Fibroblast of lung (primary cell): ENCODE data around the gene CYS1.

Source experiments
- EZH2 ChIP-seq: IDR thresholded peaks from 2 replicates; pipeline ENCODE4 v1.5.1; 2012; ENCODE audit warnings: low read length, control low read depth, mild to moderate bottlenecking; ENCODE audit errors: missing control alignments
- TF ChIP-seq, protein P1 (sequence below), 2 donors: IDR thresholded peaks in 1 of 2; conservative IDR thresholded peaks in 1 of 2; 1 replicate in 1 of 2; 2 replicates in 1 of 2; pipeline ENCODE4 v1.5.1; 2011 to 2012; ENCODE audit warnings: low read length in 2 of 2, control low read depth in 1 of 2, inconsistent platforms in 1 of 2, low read depth in 1 of 2, mild to moderate bottlenecking in 1 of 2

DNA sequence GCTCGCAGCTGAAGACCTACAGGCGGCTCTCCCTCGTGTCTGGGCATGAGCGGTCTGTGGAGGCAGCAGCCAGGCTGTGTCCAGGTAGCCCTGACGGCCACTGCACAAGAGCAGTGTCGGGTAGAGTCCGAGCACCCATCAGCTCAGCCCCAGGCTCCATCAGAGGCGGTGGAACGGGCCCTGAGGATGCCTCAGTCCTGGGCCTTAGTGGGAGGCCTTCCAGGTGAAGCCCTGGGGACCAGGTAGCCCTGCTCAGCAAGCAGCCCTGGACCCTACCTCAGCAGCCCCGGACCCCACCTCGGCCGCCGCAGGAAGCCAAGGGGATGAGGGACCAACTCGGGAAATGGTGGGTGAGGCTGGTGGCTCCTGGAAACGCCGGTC lies 58.2 kb downstream of the CYS1 start:
- TF ChIP-seq EZH2: no peak
- TF ChIP-seq, protein P1, sequence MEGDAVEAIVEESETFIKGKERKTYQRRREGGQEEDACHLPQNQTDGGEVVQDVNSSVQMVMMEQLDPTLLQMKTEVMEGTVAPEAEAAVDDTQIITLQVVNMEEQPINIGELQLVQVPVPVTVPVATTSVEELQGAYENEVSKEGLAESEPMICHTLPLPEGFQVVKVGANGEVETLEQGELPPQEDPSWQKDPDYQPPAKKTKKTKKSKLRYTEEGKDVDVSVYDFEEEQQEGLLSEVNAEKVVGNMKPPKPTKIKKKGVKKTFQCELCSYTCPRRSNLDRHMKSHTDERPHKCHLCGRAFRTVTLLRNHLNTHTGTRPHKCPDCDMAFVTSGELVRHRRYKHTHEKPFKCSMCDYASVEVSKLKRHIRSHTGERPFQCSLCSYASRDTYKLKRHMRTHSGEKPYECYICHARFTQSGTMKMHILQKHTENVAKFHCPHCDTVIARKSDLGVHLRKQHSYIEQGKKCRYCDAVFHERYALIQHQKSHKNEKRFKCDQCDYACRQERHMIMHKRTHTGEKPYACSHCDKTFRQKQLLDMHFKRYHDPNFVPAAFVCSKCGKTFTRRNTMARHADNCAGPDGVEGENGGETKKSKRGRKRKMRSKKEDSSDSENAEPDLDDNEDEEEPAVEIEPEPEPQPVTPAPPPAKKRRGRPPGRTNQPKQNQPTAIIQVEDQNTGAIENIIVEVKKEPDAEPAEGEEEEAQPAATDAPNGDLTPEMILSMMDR (conservative IDR thresholded peaks at IDR 0.05 in 1 of 2, IDR thresholded peaks at IDR 0.05 in 1 of 2; ENCODE audit: low read depth in 1 of 2, low read length in 2 of 2): no peak
